ENCODE measurements around the gene CBX3.

GRCh38 chr7:26191974-26192479, 9.5 kb upstream of the CBX3 start:
- no peak for TF ChIP-seq EP300 (IDR thresholded peaks at IDR 0.05)
- TF ChIP-seq CTCF (IDR thresholded peaks at IDR 0.05) = no peak
- TF ChIP-seq POLR2A (IDR thresholded peaks at IDR 0.05) = no peak
